DND-41 (cell line): ENCODE measurements around the gene STXBP6.

ENCODE experiments used
- ATAC-seq: fragments of 200-7000 bp; cut with Tn5 transposase; 3 replicates; pipeline ENCODE4 v1.9.1; 2021; ENCODE audit warnings: low read depth; ENCODE audit not compliant: insufficient read depth
- DNase-seq: peaks from one replicate; pipeline ENCODE4 v3.0.0-alpha.2; 2020
- H2AFZ ChIP-seq: 2 replicates; pipeline ENCODE4 v1.6.0; 2012; ENCODE audit warnings: low read depth, low read length
- H3K27ac ChIP-seq: 2 replicates; pipeline ENCODE4 v1.5.1; 2012; ENCODE audit warnings: low read length, inconsistent platforms
- H3K27me3 ChIP-seq: fragments of 200-600 bp; sonication (generic); 2 replicates; pipeline ENCODE4 v1.6.0; 2012; ENCODE audit warnings: low read length, mild to moderate bottlenecking, inconsistent platforms; ENCODE audit not compliant: insufficient read depth, poor library complexity
- H3K36me3 ChIP-seq: 2 replicates; pipeline ENCODE4 v1.5.1; 2012; ENCODE audit warnings: low read length, inconsistent platforms; ENCODE audit not compliant: insufficient read depth
- H3K4me1 ChIP-seq: 2 replicates; pipeline ENCODE4 v1.5.1; 2012; ENCODE audit warnings: mild to moderate bottlenecking, low read length; ENCODE audit not compliant: insufficient read depth
- H3K4me2 ChIP-seq: 2 replicates; pipeline ENCODE4 v1.6.0; 2012; ENCODE audit warnings: mild to moderate bottlenecking, moderate library complexity, low read length, inconsistent platforms; ENCODE audit not compliant: insufficient read depth
- H3K4me3 ChIP-seq, 2 experiments: fragments of 200-600 bp in 1 of 2; shearing (Covaris generic) in 1 of 2; 2 replicates each; pipeline ENCODE4 v1.5.1; 2012 to 2016; ENCODE audit warnings: inconsistent platforms in 2 of 2, low read length in 2 of 2, mild to moderate bottlenecking in 2 of 2, low read depth in 1 of 2, moderate library complexity in 1 of 2
- H3K79me2 ChIP-seq: 2 replicates; pipeline ENCODE4 v1.6.0; 2012; ENCODE audit warnings: low read length, inconsistent platforms; ENCODE audit not compliant: insufficient read depth
- H3K9ac ChIP-seq: 2 replicates; pipeline ENCODE4 v1.6.0; 2012; ENCODE audit warnings: low read depth, mild to moderate bottlenecking, inconsistent platforms, low read length, moderate library complexity
- H3K9me3 ChIP-seq: 2 replicates; pipeline ENCODE4 v1.5.1; 2012; ENCODE audit warnings: low read length, moderate library complexity, mild to moderate bottlenecking, inconsistent platforms; ENCODE audit not compliant: insufficient read depth, severe bottlenecking
- H4K20me1 ChIP-seq: 2 replicates; pipeline ENCODE4 v1.6.0; 2012; ENCODE audit warnings: low read length; ENCODE audit not compliant: insufficient read depth
- EZH2 ChIP-seq: IDR thresholded peaks from 3 replicates; pipeline ENCODE4 v1.6.1; 2012; ENCODE audit warnings: borderline replicate concordance, low read depth, mild to moderate bottlenecking, moderate library complexity, low read length, inconsistent platforms; ENCODE audit not compliant: severe bottlenecking
- TF ChIP-seq, protein P1 (sequence below): IDR thresholded peaks from 2 replicates; pipeline ENCODE4 v1.5.1; 2012; ENCODE audit warnings: borderline replicate concordance, low read length, moderate library complexity, mild to moderate bottlenecking; ENCODE audit not compliant: poor library complexity, severe bottlenecking; ENCODE audit errors: extremely low read depth

Gene STXBP6

DNA sequence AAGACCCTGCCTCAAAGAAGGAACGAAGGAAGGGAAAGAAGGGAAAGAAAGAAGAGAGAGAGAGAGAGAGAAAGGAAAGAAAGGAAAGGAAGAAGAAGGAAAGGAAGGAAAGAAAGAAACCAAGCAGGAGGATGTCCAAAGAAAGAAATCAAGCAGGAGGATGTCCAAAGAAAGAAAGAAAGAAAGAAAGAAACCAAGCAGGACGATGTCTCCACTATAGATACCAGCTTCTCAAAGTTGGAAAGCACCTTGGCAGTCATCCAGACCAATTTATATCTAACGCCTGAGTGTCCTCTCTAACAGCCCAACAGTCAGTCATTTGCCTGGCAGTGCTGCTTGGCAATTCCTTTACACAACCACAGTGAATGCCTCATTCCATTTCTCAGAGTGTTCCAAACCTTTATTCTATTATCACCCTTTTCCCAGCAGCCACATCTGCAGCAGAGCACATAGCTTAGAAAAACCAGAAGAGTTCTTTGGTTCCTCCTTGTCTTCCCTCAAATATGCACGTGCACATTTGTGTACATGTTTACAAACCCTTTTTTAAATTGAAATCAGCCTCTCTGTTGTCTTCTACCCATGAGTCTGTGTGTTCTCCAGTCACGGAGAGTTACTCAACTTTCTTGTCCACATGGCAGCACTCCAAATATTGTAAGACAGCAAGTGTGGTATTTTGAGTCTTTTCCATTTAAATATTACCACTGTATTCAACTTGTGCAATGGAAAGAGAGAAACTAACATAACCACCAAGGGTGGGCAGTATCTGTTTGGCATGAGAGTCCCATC, 138.4 kb downstream of the STXBP6 start:
- Histone ChIP-seq H3K27ac (no peak overlapping the region), H3K4me2 (no peak overlapping the region)
- no peak for DNase-seq

DNA sequence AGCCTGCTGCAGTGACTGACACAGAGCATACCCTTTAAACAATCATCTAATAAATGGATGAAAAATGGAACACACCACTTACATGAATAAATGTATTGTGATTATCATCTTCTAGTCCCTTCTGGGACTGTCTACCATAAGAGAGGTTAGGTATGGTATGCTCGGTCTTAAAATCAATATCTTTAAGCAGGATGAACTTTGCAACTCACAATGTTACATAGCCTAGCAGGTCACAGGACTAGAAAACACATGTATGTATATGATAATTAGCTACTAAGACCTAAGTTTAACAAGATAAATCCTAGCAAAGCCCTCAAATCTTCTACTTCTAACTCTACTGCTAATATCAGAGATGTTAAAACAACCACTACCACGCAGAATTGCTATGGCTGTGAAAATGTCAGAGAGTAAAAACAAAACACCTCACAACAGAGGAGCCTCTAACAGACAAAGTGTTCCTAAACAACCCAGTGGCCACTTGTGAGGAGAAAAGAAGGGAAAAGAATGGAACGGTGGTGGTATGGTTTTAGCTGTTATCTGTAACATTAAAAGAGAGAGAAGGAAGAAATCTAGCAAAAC, 139.4 kb downstream of the STXBP6 start:
- Histone ChIP-seq H4K20me1 (no peaks in the 10 kb centered on the region), H3K4me1 (no peaks in the 10 kb centered on the region), H3K36me3 (no peaks in the 10 kb centered on the region), H3K9ac (no peak overlapping the region), H2AFZ (no peak overlapping the region), H3K9me3 (no peaks in the 10 kb centered on the region), H3K79me2 (no peaks in the 10 kb centered on the region), H3K27ac (no peak overlapping the region), H3K4me3 (no peak overlapping the region), H3K4me2 (no peak overlapping the region), H3K27me3 (peaks cover 7% of the 10 kb centered on the region)
- DNase-seq = no peak
- ATAC-seq = no peak
- TF ChIP-seq, protein P1, sequence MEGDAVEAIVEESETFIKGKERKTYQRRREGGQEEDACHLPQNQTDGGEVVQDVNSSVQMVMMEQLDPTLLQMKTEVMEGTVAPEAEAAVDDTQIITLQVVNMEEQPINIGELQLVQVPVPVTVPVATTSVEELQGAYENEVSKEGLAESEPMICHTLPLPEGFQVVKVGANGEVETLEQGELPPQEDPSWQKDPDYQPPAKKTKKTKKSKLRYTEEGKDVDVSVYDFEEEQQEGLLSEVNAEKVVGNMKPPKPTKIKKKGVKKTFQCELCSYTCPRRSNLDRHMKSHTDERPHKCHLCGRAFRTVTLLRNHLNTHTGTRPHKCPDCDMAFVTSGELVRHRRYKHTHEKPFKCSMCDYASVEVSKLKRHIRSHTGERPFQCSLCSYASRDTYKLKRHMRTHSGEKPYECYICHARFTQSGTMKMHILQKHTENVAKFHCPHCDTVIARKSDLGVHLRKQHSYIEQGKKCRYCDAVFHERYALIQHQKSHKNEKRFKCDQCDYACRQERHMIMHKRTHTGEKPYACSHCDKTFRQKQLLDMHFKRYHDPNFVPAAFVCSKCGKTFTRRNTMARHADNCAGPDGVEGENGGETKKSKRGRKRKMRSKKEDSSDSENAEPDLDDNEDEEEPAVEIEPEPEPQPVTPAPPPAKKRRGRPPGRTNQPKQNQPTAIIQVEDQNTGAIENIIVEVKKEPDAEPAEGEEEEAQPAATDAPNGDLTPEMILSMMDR = no peak
- TF ChIP-seq EZH2 = no peak

More for the DNA sequence above, 138.4 kb downstream of the STXBP6 start:
- Histone ChIP-seq H3K9ac (no peak overlapping the region), H4K20me1 (no peaks in the 10 kb centered on the region), H3K4me3 (no peak overlapping the region), H3K9me3 (no peaks in the 10 kb centered on the region), H3K4me1 (no peaks in the 10 kb centered on the region), H2AFZ (no peak overlapping the region), H3K79me2 (no peaks in the 10 kb centered on the region), H3K27me3 (peaks cover 5% of the 10 kb centered on the region), H3K36me3 (no peaks in the 10 kb centered on the region)
- ATAC-seq = no peak
- no peak for TF ChIP-seq EZH2
- TF ChIP-seq, protein P1 = no peak

DNA sequence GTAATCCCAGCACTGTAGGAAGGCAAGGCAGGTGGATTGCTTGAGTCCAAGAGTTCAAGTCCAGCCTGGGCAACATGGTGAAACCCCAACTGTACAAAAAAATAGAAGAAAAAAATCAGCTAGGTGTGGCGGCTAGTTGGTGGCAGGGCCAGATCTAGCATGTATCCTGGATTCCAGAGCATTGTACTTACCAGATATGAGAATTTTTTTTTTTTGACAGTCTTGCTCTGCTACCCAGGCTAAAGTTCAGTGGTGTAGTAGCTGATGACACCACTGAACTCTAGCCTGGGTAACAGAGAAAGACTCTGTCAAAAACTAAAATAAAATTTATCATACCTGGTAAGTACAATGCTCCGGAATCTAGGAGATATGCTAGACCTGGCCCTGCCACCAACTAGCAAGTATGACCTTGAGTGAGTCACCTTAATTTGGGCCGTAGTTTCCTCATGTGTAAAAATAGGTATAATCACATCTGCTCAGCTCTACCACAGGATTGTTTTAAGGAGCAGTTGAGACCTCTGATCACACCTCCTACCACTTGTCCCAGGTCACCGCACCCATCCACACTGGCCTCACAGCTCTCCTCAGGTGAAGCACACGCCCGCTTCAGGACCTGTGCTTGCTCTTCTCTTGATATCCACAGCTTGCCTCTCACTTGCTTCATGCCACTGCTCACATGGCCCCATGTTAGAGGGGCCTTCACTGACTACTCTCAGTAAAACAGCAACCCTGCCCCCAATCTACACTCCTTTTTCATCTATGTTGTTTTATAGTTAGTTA, 140.2 kb downstream of the STXBP6 start:
- DNase-seq (no peak), ATAC-seq (no peak)
- H2AFZ ChIP-seq = no peak overlapping the region
- peaks cover 10% of the 10 kb centered on the region for H3K27me3 ChIP-seq
- no peak for TF ChIP-seq EZH2
- TF ChIP-seq, protein P1 = no peak
- no peaks in the 10 kb centered on the region for H3K4me1 ChIP-seq
- H3K9ac ChIP-seq = no peak overlapping the region
- no peak overlapping the region for H3K27ac ChIP-seq
- no peaks in the 10 kb centered on the region for H3K79me2 ChIP-seq
- H3K4me2 ChIP-seq = no peak overlapping the region
- no peaks in the 10 kb centered on the region for H4K20me1 ChIP-seq
- H3K4me3 ChIP-seq = no peak overlapping the region
- no peaks in the 10 kb centered on the region for H3K9me3 ChIP-seq
- H3K36me3 ChIP-seq = no peaks in the 10 kb centered on the region
